SK-N-SH treated with all-trans-retinoic acid at 6 μM for 48 hours (cell line): Measurements from ENCODE around the gene CNTN6.

Experiments used
- ATAC-seq: fragments of 200-7000 bp; cut with Tn5 transposase; 3 replicates; pipeline ENCODE4 v1.9.1; 2020; ENCODE audit warnings: mild to moderate bottlenecking, moderate library complexity
- BACH2 ChIP-seq: fragments of 250-450 bp; sonication (Bioruptor Pico); IDR thresholded peaks from 2 replicates; pipeline ENCODE4 v1.9.0; 2021; ENCODE audit warnings: mild to moderate bottlenecking, borderline replicate concordance
- ESRRG ChIP-seq: fragments of 250-450 bp; sonication (Bioruptor Pico); IDR thresholded peaks from 2 replicates; pipeline ENCODE4 v1.6.1; 2021; ENCODE audit warnings: mild to moderate bottlenecking
- GLIS3 ChIP-seq: fragments of 250-450 bp; sonication (Bioruptor Pico); IDR thresholded peaks from 2 replicates; pipeline ENCODE4 v1.5.0; 2020; ENCODE audit warnings: mild to moderate bottlenecking, moderate library complexity
- ISL1 ChIP-seq: fragments of 250-450 bp; sonication (Bioruptor Pico); IDR thresholded peaks from 2 replicates; pipeline ENCODE4 v2.1.2; 2022; ENCODE audit warnings: mild to moderate bottlenecking, moderate library complexity
- PPARA ChIP-seq: fragments of 250-450 bp; sonication (Bioruptor Pico); IDR thresholded peaks from 2 replicates; pipeline ENCODE4 v1.5.0; 2020; ENCODE audit warnings: mild to moderate bottlenecking, borderline replicate concordance
- RARB ChIP-seq: fragments of 250-450 bp; sonication (Bioruptor Pico); IDR thresholded peaks from 2 replicates; pipeline ENCODE4 v1.8.0; 2021; ENCODE audit warnings: mild to moderate bottlenecking, moderate library complexity
- SNAI2 ChIP-seq: fragments of 250-450 bp; sonication (Bioruptor Pico); IDR thresholded peaks from 2 replicates; pipeline ENCODE4 v1.5.0; 2020; ENCODE audit warnings: mild to moderate bottlenecking, moderate library complexity
- ZFP3 ChIP-seq: fragments of 250-450 bp; sonication (Bioruptor Pico); IDR thresholded peaks from 2 replicates; pipeline ENCODE4 v1.5.0; 2020; ENCODE audit warnings: mild to moderate bottlenecking, moderate library complexity
- ZFP30 ChIP-seq: fragments of 450-650 bp; formaldehyde crosslinking; IDR thresholded peaks from 2 replicates; pipeline ENCODE4 v1.5.0; 2022; ENCODE audit warnings: mild to moderate bottlenecking, moderate library complexity
- ZNF565 ChIP-seq: fragments of 450-650 bp; formaldehyde crosslinking; conservative IDR thresholded peaks from 2 replicates; pipeline ENCODE4 v1.5.0; 2020; ENCODE audit warnings: low read depth, mild to moderate bottlenecking, moderate library complexity
- ZNF70 ChIP-seq: fragments of 450-650 bp; formaldehyde crosslinking; IDR thresholded peaks from 2 replicates; pipeline ENCODE4 v1.5.0; 2020; ENCODE audit warnings: mild to moderate bottlenecking, moderate library complexity
- ZNF8 ChIP-seq: fragments of 450-650 bp; formaldehyde crosslinking; IDR thresholded peaks from 2 replicates; pipeline ENCODE4 v1.5.0; 2020; ENCODE audit warnings: mild to moderate bottlenecking, moderate library complexity
- TF ChIP-seq, protein P1 (sequence below): fragments of 250-450 bp; sonication (Bioruptor Pico); IDR thresholded peaks from 2 replicates; pipeline ENCODE4 v1.8.0; 2021; ENCODE audit warnings: low read depth, mild to moderate bottlenecking, moderate library complexity, borderline replicate concordance
- TF ChIP-seq, protein P2 (sequence below): fragments of 250-450 bp; sonication (Bioruptor Pico); IDR thresholded peaks from 2 replicates; pipeline ENCODE4 v1.5.1; 2021; ENCODE audit warnings: mild to moderate bottlenecking, moderate library complexity
- TF ChIP-seq, protein P3 (sequence below): fragments of 250-450 bp; sonication (Bioruptor Pico); IDR thresholded peaks from 2 replicates; pipeline ENCODE4 v1.8.0; 2020; ENCODE audit warnings: mild to moderate bottlenecking, moderate library complexity, borderline replicate concordance
- TF ChIP-seq, protein P4 (sequence below): fragments of 250-450 bp; sonication (Bioruptor Pico); IDR thresholded peaks from 2 replicates; pipeline ENCODE4 v1.5.0; 2020; ENCODE audit warnings: mild to moderate bottlenecking, moderate library complexity

CNTN6 gene

DNA sequence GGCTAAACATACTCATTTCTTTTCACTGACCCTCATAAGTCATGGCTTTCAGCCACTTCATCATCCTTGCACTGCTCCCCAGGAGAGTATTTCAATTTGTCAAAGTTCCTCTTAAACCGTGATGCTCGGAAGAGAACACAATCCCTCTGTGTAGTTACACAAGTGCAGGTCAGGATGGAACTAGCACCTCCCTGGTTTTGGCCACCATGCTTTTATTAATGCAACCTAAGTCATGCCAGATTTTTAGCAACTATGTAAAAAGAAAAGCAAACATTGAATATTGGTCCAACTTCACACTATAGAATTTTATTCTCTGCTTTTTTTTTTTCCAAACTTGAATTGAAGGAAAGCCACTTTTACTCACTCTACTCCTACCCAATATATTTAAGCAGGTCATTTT is 45.2 kb downstream of the CNTN6 start:
- TF ChIP-seq ZNF70 (CRISPR knock-in tag) (peak; percentile 94), GLIS3 (CRISPR knock-in tag) (no peak), ZFP30 (no peak)

DNA sequence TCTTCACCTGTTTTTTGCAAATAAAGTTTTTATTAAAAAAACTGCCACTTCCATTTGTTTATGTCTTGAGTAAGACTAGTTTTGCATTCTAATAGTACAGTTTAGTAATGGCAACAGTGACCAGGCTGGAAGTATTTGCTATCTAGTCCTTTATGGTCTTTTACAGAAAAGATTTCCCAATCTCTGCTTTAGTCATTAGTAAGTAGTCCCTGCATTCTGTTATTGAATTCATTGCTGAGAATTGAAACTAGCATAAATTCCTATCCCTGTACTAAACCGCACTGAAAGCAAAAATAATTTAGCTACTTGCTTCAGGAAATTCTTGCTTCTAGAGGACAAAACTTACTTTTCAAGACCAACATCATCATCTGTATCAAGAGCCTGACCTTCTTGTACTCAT is 46.2 kb downstream of the CNTN6 start:
- TF ChIP-seq SNAI2 (CRISPR knock-in tag) = no peak
- TF ChIP-seq BACH2 (CRISPR knock-in tag) = no peak
- TF ChIP-seq, protein P1, sequence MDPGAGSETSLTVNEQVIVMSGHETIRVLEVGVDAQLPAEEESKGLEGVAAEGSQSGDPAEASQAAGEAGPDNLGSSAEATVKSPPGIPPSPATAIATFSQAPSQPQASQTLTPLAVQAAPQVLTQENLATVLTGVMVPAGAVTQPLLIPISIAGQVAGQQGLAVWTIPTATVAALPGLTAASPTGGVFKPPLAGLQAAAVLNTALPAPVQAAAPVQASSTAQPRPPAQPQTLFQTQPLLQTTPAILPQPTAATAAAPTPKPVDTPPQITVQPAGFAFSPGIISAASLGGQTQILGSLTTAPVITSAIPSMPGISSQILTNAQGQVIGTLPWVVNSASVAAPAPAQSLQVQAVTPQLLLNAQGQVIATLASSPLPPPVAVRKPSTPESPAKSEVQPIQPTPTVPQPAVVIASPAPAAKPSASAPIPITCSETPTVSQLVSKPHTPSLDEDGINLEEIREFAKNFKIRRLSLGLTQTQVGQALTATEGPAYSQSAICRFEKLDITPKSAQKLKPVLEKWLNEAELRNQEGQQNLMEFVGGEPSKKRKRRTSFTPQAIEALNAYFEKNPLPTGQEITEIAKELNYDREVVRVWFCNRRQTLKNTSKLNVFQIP (CRISPR knock-in tag) = no peak
- TF ChIP-seq ZNF565 (CRISPR knock-in tag) = no peak
- no peak for TF ChIP-seq ESRRG (CRISPR knock-in tag)
- TF ChIP-seq ISL1 (CRISPR knock-in tag) = no peak
- ATAC-seq = no peak

More for the DNA sequence above, 45.2 kb downstream of the CNTN6 start:
- ATAC-seq = no peak

DNA sequence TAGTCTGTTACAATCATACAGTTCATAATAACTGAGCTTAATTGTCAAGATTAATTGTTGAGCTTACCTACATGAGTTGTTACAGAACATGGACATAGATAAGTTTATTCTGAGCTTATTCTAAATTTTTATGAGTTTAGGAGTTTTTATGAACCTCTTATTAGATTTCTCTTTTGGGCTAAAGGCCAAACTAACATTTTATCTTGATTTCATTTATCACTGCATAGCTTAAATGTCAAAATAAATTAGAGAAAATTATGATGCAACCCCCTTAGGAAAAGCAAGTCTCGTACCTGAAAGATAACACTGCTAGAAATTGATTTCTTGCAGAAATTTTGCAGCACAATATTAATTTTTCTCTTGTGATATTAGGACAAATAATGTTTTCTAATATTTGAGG is 54.5 kb downstream of the CNTN6 start:
- TF ChIP-seq ZNF565 (CRISPR knock-in tag) (no peak), ISL1 (CRISPR knock-in tag) (peak; percentile 92)
- no peak for ATAC-seq

DNA sequence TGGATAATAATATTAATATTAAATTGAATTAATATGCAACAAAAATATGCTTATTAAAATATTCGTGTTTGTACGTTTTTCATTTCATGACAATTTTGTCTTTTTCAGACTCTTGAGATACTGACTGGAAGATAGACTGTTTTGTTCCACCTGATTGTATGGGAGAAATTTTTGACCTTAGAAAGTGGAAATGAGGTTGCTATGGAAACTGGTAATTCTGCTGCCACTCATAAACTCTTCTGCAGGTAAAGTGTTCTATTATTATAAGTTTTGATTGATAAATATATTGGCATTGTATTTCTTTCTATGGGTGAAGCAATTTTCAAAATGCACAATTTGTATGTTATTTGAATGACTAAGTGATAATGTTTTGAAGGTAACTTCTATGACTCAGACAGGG is 55.0 kb downstream of the CNTN6 start:
- no peak for TF ChIP-seq SNAI2 (CRISPR knock-in tag)
- TF ChIP-seq, protein P1 (CRISPR knock-in tag) = no peak
- ATAC-seq = no peak

DNA sequence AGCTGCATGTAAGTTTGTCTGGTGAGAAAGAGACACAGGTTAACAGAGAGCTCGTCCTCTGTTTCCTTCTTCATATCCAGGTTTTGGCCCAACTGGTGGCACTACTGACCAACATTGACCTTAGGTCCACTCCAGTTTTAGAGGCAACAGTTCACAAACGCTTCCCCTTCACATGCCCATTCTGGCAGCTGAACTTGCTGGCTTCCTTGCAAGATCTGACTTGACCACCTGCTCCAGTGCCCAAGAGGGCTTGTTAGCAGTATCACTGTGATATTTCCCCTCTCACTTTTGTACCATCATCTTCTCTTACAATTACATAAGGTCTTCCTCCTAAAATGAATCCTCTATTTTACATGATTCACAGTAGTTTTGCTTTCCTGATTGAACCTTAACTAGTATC is 71.3 kb downstream of the CNTN6 start:
- TF ChIP-seq SNAI2 (CRISPR knock-in tag) = no peak
- TF ChIP-seq ZNF8 (CRISPR knock-in tag) = no peak
- TF ChIP-seq ZNF70 (CRISPR knock-in tag) = no peak
- no peak for TF ChIP-seq PPARA (CRISPR knock-in tag)
- TF ChIP-seq ZFP30 = no peak
- no peak for ATAC-seq

DNA sequence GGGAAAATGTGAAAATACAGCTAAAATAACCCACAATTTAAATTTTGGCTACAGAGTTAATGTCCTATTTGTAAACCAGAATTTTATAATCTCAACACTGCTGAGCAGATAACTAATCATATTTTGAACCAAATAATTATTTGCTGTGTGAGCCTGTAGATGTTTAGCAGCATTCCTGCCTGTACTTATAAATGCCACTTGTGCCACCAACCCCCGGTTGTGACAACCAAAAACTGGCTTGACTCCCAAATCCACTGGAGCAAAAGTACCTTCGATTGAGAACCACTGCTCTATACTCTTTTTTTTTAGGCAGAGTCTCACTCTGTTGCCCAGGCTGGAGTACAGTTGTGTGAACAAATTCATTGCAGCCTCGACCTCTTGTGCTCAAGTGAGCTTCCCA is 78.5 kb downstream of the CNTN6 start:
- ATAC-seq = no peak
- TF ChIP-seq ZFP3 (CRISPR knock-in tag) = no peak
- TF ChIP-seq, protein P2, sequence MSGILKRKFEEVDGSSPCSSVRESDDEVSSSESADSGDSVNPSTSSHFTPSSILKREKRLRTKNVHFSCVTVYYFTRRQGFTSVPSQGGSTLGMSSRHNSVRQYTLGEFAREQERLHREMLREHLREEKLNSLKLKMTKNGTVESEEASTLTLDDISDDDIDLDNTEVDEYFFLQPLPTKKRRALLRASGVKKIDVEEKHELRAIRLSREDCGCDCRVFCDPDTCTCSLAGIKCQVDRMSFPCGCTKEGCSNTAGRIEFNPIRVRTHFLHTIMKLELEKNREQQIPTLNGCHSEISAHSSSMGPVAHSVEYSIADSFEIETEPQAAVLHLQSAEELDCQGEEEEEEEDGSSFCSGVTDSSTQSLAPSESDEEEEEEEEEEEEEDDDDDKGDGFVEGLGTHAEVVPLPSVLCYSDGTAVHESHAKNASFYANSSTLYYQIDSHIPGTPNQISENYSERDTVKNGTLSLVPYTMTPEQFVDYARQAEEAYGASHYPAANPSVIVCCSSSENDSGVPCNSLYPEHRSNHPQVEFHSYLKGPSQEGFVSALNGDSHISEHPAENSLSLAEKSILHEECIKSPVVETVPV (CRISPR knock-in tag) = no peak
- TF ChIP-seq, protein P3, sequence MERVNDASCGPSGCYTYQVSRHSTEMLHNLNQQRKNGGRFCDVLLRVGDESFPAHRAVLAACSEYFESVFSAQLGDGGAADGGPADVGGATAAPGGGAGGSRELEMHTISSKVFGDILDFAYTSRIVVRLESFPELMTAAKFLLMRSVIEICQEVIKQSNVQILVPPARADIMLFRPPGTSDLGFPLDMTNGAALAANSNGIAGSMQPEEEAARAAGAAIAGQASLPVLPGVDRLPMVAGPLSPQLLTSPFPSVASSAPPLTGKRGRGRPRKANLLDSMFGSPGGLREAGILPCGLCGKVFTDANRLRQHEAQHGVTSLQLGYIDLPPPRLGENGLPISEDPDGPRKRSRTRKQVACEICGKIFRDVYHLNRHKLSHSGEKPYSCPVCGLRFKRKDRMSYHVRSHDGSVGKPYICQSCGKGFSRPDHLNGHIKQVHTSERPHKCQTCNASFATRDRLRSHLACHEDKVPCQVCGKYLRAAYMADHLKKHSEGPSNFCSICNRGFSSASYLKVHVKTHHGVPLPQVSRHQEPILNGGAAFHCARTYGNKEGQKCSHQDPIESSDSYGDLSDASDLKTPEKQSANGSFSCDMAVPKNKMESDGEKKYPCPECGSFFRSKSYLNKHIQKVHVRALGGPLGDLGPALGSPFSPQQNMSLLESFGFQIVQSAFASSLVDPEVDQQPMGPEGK = no peak
- no peak for TF ChIP-seq ZNF70 (CRISPR knock-in tag)
- TF ChIP-seq RARB (CRISPR knock-in tag) = no peak
- no peak for TF ChIP-seq ISL1 (CRISPR knock-in tag)
- TF ChIP-seq, protein P4, sequence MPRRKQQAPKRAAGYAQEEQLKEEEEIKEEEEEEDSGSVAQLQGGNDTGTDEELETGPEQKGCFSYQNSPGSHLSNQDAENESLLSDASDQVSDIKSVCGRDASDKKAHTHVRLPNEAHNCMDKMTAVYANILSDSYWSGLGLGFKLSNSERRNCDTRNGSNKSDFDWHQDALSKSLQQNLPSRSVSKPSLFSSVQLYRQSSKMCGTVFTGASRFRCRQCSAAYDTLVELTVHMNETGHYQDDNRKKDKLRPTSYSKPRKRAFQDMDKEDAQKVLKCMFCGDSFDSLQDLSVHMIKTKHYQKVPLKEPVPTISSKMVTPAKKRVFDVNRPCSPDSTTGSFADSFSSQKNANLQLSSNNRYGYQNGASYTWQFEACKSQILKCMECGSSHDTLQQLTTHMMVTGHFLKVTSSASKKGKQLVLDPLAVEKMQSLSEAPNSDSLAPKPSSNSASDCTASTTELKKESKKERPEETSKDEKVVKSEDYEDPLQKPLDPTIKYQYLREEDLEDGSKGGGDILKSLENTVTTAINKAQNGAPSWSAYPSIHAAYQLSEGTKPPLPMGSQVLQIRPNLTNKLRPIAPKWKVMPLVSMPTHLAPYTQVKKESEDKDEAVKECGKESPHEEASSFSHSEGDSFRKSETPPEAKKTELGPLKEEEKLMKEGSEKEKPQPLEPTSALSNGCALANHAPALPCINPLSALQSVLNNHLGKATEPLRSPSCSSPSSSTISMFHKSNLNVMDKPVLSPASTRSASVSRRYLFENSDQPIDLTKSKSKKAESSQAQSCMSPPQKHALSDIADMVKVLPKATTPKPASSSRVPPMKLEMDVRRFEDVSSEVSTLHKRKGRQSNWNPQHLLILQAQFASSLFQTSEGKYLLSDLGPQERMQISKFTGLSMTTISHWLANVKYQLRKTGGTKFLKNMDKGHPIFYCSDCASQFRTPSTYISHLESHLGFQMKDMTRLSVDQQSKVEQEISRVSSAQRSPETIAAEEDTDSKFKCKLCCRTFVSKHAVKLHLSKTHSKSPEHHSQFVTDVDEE = no peak
- TF ChIP-seq ZNF8 (CRISPR knock-in tag) = no peak
- TF ChIP-seq SNAI2 (CRISPR knock-in tag) = no peak
